Head of caudate nucleus (tissue), 42 donors: ENCODE data around the gene ITGB7.

Experiments
- DNase-seq, 42 donors: peaks; one replicate each; pipeline versions ENCODE4 v3.0.0 to v3.0.0-alpha.2; 2020 to 2021; ENCODE audit warnings: mixed read lengths in 7 of 42
- intact Hi-C: fragments of 100-400 bp; cut with DNase I; formaldehyde crosslinking; loops from one replicate; pipeline ENCODE4 v1.15.0; 2022

ITGB7 gene

DNA sequence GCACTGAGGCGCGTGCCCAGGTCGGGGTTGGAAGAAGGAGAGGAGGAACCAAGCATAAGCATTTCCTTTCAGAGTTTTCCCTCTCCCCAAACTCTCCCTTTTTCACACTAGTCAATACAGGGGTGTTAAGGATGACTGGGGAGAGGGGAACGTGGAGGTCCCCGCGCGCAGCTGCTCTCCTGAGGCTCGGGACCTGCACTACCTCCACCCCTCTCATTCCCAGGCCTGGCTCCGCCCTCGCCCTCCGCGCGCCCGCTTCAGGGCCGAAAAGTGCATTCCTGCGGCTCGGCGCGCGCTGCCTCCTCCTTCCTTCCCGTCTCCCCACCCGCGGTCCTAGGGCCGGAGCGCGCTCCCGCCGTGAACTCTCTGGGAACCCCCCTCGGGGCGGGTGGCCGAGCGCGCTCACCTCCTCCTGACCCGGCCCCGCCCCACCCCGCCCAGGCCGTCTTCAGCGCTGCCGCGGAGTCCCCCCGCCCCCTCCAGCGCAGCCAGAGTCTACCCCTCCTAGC lies 13.7 kb upstream of the ITGB7 start:
- intact Hi-C loops, result no loop called here
- DNase-seq, result peak; percentile 42 to 90 (median 78)

DNA sequence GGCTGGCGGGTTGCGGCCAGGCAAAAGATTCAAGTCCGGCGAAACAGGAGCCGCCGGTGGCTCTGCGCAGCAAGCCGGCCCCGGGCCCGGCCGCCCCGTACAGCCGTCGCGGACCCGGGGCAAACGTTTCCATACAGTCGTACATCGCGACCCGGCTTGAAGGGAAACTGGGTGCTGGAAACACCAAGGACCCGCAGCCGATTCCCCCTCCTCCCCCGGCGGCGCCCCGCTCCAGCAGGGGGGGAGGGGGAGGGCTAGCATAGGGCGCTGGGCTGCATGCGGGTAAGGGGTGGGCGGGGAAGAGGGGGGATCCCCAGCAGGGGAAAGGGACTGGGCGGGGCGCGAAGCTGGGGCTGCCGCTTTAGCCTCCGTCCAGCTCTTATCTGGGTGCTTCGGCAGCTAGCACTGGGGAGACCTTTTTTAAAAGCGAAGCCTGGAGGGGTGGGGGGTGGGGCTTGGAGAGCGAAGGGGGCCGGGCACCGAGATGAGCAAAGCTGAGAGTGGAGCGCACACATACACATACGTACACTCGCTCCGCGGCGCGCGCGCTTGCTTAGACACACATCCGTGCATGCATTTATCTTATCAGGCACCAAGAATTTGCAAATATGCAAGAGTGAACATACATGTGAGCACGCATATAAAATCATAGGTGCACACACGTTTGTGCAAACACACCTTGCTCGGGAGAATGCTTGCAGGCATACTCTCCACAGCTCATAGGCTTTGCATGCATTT lies 13.1 kb upstream of the ITGB7 start:
- intact Hi-C loops, result loop anchor here (10.0 kb wide), 1 partner anchor 105 kb away; the partner anchor contains the start of gene AAAS
- DNase-seq, result peak in 41 of 42 donors; percentile 50 to 91 (median 77)

DNA sequence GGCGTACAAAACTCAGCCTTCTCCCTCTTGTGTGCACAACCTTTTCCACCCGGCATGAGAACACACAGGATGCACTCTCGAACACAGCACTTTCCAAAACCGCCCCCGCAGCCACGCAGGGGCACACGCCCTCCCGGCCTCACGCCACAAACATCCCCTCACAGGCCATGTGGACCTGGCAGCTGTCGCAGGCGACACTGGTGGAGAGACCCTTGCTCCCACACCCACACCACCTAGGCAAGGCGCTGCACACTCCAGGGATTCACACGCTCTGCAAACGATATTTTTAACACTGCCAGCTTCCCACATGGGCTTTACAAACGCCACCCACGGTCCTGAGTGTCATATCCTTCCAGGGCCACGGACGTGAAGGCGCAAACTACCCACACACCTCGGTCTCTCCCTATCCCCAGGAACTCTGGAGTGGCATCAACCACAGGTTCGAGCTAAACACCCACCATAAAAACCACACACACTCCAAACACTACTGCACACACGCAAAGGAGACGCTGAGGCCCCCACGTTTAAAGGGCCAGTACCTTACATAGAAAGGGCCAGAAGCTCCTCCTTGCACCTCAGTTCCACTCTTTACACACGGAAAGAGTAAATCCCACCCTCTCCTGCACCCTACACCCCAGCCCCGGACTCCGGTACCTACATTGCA lies 12.4 kb upstream of the ITGB7 start:
- peak in 14 of 42 donors; percentile 22 to 56 (median 36) for DNase-seq
- intact Hi-C loops, result loop anchor here (10.0 kb wide), 1 partner anchor 105 kb away; the partner anchor contains the start of gene AAAS

DNA sequence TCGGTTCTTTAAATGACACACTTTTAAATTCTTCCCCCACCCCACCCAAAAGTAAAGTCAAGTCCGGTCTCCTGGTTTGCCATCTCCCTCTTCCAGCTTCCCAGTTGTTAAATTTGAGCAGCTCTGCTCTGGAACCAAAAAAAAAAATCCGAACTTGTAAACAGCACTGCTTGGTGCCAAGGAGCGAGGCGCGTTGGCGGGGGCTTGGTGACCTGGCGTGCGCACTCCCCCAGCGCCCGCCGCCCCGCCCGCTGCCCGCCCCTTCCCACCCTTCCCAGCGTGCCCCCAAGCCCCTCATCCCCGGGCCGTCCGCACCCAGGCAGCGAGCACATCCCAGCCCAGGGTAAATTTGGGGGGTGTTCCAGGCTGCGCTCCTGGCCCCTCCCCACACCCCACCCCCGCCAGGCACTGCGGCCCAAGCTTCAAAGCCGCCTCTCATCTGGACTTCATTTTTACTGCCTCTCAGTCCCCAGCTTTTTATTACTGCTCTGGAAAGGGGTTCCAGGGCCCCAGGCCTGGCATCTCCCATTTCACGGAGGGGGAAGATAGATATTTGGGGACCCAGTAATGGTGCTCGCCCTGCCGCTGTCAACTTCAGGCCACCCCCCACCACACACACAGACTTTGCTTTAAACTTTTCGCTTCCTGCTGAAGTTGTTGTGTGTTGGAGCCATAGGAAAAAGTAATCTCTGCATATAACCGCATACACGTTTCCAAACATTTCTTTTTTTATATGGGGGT lies 11.7 kb upstream of the ITGB7 start:
- intact Hi-C loops, result loop anchor here (10.0 kb wide), 1 partner anchor 106 kb away; the partner anchor contains the start of gene AAAS
- DNase-seq, result peak in 2 of 42 donors; percentile 17 to 23

DNA sequence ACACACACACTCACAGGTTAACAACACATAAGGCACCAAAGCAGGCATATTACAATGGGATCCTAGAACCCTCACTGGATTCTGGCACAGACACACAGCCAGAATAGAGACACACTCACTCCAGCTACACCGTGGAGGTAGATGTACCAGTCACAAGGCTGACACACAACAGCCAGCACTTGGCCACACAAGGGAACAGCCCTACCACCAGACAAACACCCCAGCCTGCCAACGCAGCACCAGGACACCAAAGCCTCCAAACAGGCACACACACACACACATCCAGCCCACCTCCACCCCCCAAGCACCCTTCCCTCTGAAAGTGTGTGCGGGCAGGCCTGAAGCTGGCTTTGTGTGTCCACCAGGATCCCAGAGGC lies 10.9 kb upstream of the ITGB7 start:
- no peak for DNase-seq
- intact Hi-C loops, result loop anchor here (10.0 kb wide), 1 partner anchor 107 kb away; the partner anchor contains the start of gene AAAS

DNA sequence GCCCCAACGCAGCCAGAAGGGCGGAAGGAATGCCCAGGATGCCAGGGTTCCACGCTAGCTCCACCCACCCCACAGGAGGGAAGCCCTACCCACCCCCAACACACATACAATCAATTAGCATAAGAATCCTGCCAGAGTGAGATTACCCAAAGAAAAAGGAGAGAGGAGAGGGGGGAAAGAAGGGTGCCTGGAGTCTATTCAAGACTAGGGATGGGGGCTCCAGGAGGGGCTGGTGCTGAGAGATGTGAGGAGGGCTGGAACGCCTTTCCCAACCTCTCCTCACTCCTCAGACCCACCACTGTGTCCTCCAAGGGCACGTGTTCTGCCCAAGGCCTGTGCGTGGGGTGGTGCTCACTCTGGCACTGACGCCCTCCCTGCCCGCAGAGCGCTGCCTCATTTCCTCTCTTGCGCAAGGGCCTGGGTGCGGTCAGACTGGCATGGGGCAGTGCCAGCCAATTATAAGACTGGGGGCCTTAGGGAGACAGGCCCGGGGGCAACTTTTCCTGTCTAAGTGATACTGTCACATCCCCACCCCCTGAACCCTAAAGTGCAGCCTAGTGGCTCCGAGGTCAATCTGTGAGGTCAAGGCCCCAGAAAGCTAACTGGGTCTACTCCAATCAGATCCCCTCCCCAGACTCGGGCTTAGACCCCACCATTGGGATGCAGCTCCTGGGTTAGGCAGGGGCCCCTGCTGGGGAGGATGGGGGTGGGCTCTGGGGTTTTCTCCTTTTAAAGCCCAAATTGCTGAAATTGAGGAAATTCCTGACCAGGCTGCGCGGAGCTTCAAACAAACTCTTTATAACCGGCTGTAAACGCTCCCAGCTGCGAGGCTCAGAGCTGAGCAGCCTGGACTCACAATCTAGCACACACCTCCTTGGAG lies 10.2 kb upstream of the ITGB7 start:
- intact Hi-C loops, result loop anchor here (10.0 kb wide), 1 partner anchor 108 kb away; the partner anchor contains the start of gene AAAS
- peak in 2 of 42 donors; percentile 27 to 52 for DNase-seq

DNA sequence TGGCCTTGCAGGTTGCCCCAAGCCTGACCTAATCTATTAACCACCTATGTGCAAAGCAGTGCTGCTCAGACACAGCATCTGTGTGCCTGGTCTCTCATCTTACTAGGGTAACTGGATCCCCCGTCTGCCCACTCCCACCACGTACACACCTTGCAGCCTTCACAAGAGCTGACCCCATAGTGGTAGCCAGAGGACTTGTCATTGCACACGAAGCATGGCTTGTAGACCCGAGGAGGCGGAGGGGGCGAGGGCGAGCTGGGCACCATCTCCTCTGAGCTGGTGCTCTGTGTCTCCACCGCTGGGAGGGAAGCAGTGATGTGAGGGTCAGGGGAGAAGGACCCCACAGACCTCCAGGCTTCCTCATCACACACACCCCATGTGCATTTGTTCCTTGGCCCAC lies 8.4 kb upstream of the ITGB7 start:
- peak in 1 of 42 donors; percentile 18 for DNase-seq
- intact Hi-C loops, result loop anchor here (10.0 kb wide), 1 partner anchor 109 kb away; the partner anchor contains the start of gene AAAS

DNA sequence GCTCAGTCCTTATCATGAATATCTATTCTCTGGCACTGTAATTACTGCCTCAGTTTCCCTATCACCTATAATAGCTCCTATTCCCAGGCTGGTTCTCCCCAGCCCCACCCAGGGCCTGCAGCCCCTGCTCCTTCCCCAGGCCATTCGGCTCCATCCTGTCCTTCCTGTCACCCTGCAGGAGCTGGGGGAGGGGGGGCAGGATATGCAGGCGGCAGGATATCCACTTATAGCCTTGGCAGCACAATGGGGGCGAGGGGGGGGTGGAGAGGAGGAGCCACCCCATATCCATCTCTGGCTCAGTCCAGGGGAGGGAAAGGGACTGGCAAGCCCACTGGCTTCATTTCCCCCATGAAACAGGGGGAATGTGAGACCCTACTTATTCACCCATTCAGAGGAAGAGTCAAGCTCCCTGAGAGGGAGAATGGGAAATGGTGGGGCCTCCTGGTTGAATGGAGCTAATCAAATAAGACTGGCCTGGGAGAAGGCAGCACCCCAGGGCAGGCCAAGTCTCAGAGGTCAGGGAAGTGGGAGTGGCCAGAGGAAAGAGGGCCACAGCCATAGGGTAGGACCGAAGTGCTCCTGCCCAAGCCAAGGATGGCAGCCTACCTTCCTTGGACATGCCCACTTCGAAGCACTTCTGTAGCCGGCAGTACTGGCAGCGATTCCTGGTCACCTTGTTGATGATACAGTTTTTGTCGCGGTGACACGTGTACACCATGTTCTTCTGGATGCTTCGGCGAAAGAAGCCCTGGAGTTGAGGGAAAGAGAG lies 7.8 kb upstream of the ITGB7 start:
- DNase-seq, result peak in 1 of 42 donors; percentile 28
- intact Hi-C loops, result loop anchor here (5.0 to 10.0 kb wide), 3 partner anchors 37 to 110 kb away; partner anchors contain the start of genes AAAS and ESPL1

DNA sequence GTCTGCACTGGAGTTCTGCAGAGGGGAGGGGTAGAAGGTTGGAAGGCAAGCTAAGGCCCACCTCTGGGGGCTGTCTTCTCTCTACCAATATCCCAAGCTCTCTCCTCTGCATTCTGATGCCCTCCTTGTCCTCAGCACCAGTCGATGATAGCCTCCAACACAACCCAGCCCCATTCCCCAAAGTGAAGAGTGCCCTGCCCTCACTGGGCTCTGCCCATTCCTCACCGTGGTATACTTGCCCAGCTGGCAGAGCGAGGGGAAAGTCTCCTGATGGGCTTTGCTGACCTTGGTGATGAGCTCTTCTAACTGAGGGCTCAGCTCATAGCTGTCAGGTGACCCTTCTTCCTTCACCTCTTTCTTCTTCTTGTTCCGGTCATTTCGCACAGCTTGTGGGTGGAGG lies 7.2 kb upstream of the ITGB7 start:
- DNase-seq, result no peak
- intact Hi-C loops, result loop anchor here (5.0 to 10.0 kb wide), 3 partner anchors 38 to 111 kb away; partner anchors contain the start of genes AAAS and ESPL1

DNA sequence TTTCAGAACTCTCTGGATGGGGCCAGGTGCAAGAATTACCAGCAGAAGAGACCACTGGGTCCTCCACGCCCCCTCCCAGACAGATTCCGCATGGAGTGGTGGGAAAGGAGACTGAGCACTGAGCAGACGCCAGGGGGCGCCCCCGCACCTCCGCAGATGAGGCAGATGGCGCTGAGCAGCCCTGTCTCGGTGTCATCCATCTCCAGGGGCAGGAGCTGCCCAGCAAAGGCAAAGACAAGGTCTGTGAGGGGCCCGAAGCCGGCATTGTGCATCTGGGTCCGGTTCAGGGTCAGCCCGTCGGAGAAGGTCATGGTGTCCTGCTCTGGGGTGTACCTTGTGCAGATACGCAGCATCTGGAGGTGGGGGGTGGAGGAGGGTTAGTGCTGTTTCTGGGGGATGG lies 6.3 kb upstream of the ITGB7 start:
- DNase-seq, result peak; percentile 81 to 97 (median 91)
- intact Hi-C loops, result loop anchor here (2.0 to 10.0 kb wide), 4 partner anchors 39 to 111 kb away; partner anchors contain the start of genes AAAS and ESPL1

DNA sequence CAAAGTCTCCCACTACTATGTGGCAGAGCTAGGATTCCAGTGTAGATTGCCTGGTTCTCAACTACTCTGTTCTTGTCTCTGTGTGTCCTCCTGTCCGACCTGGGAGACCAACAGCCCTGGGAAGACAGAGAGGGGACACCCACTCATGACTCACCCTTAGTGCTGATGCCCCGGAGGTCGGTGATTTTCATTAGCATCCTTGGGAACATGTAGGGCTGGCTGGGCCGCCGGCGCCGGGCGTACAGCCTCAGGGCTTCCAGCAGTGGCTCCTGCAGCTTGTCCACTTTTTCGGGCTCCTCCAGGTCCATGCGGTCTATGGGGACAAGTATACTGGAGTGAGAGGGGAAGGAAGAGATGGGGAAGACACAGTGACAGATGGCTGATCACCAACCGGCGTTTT lies 5.9 kb upstream of the ITGB7 start:
- peak in 1 of 42 donors; percentile 31 for DNase-seq
- intact Hi-C loops, result loop anchor here (2.0 to 10.0 kb wide), 4 partner anchors 39 to 112 kb away; partner anchors contain the start of genes AAAS and ESPL1

DNA sequence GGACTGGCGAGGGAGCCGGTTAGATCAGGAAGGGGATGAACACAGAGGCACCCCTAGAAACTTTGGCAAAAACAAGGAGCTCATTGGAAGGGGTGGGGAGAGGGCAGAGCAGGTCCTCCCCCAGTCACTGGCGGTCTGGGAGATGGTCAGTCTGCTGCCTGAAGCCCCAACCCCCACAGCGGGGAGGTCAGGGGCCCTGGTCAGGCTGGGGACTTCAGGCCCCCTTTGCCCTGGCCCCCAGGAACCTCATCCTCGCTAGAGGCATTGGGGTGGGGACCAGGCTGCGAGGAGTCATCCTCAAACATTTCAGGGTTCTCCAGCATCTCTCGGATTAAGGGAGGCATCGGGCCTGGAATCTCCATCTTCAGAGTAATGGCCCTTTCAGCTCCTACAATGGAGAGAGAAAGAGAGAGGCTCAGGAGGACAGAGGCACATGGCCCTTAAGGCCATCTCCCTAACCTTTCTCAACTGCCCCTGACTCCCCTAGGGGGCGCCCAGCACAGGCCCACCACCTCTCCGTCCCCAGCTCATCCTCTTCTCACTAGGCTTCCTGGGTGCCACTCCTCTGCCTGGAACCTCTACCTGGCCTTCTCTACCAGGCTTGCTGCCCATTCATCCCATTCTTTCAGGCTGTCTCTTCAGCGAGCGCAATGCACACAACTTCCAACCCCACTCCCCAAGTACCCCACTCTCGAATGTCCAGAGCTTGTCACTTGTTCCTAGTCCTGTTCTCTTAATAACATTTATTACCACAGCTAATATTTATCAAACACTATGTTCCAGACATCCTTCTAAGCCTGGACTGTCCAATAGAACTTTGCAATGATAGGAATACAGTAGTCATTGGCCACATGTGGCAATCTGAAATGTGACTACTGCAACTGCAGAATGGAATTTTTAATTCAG lies 4.7 kb upstream of the ITGB7 start:
- no peak for DNase-seq
- intact Hi-C loops, result loop anchor here (2.0 to 10.0 kb wide), 4 partner anchors 41 to 113 kb away; partner anchors contain the start of genes AAAS and ESPL1

DNA sequence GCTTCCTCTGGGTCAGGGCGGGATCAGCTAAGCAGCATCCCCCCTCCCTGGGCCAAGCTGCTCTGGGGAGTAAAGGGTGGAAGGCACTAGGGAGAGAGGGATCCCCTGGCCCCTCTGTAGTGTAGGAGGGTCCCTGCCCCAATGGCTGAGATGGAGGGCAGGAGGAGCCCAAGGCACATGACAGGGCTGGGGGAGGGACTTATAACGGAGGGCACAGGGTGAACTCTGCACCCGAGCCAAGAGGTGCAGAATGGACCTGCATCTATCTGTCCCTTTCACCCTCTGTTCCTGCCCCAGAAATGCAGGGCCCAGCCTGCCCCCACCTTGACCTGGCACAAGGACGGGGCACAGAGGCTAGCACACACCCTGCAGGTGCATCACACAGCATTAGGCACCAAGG lies 3.8 kb upstream of the ITGB7 start:
- DNase-seq, result no peak
- intact Hi-C loops, result loop anchor here (5.0 to 10.0 kb wide), 3 partner anchors 41 to 114 kb away; partner anchors contain the start of genes AAAS and ESPL1

DNA sequence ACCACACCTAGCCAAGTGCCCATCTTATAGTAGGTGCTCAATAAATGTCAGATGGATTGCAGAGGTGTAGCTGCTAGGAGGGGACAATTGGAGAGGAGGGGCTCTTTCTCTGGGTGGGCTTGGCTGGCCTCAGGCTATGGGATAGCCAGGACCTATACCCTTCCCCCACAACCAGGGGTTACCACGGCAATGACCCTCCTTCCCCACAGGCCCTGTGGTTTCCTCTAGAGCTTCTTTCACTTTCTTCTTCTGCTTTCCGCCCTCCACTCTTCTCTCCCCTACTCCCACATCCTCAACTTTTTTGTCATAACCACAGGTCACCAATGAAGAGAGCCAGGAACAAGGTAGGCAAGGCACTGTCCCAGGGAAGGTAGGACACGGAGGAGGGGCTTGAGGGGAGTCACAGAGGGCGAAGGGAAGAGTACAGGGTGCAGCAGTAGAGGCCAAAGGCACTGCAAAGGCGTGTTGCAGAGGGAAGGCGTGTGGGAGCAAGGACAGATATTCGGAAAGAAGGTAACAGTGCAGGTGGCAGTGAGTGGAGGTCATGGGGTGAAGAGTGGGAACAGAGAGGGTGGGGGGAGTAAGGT lies 1.9 kb upstream of the ITGB7 start:
- no peak for DNase-seq

DNA sequence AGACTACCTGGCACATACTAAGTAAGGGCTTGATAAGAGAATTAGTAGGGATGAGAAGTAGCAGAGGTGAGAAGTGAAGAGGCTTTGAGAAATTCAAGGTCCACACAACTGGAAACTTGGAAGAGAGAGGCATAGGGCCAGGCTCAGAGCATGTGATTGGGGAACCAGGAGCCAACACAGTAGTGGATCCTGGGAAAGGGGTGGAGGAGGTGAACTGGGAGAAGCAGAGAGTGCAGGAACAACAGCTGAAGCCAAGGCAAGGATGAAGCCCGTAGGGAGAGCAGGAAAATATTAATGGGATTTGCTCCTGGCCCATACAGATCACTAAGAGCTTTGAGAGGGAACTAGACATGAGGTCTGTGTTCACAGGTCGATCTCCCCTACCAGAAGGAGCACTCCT lies 1.4 kb upstream of the ITGB7 start:
- intact Hi-C loops, result no loop called here
- no peak for DNase-seq

More for the DNA sequence above, 1.9 kb upstream of the ITGB7 start:
- intact Hi-C loops, result no loop called here
